Measurements from ENCODE around the gene SERINC3.

SERINC3 gene

GRCh38 chr20:44532259-44532980 lies 10.6 kb upstream of the SERINC3 start:
- DNase-seq: no peak

- no peak for DNase-seq
Measured at GRCh38 chr20:44528309-44528708, 6.4 kb upstream of the SERINC3 start.

- DNase-seq: no peak
Measured at GRCh38 chr20:44527716-44528199, 5.9 kb upstream of the SERINC3 start.

- peak; percentile 90 for DNase-seq
Measured at GRCh38 chr20:44526129-44526528, 4.3 kb upstream of the SERINC3 start.

GRCh38 chr20:44523746-44524145 lies 1.9 kb upstream of the SERINC3 start:
- no peak for DNase-seq

GRCh38 chr20:44522841-44523240 lies 971 bp upstream of the SERINC3 start:
- no peak for DNase-seq

- DNase-seq: no peak
Measured at GRCh38 chr20:44520881-44521280, 989 bp downstream of the SERINC3 start.

GRCh38 chr20:44518248-44518647 lies 3.6 kb downstream of the SERINC3 start:
- DNase-seq: no peak

GRCh38 chr20:44517454-44517853 lies 4.4 kb downstream of the SERINC3 start:
- no peak for DNase-seq

- no peak for DNase-seq
Measured at GRCh38 chr20:44516491-44516890, 5.4 kb downstream of the SERINC3 start.

GRCh38 chr20:44513871-44514270 lies 8.0 kb downstream of the SERINC3 start:
- DNase-seq: no peak

- DNase-seq: no peak
Measured at GRCh38 chr20:44509762-44510161, 12.1 kb downstream of the SERINC3 start.

- DNase-seq: no peak
Measured at GRCh38 chr20:44504402-44505307, 17.2 kb downstream of the SERINC3 start.

- no peak for DNase-seq
Measured at GRCh38 chr20:44502968-44503367, 18.9 kb downstream of the SERINC3 start.

GRCh38 chr20:44501448-44501847 lies 20.4 kb downstream of the SERINC3 start:
- no peak for DNase-seq

- no peak for DNase-seq
Measured at GRCh38 chr20:44500221-44500620, 21.6 kb downstream of the SERINC3 start.

- no peak for DNase-seq
Measured at GRCh38 chr20:44497761-44498160, 24.1 kb downstream of the SERINC3 start.

- DNase-seq: peak; percentile 77
Measured at GRCh38 chr20:44496976-44497375, 24.9 kb downstream of the SERINC3 start.

- DNase-seq: peak; percentile 81
Measured at GRCh38 chr20:44495802-44496481, 25.9 kb downstream of the SERINC3 start.

GRCh38 chr20:44495257-44495656 lies 26.6 kb downstream of the SERINC3 start:
- DNase-seq: no peak

GRCh38 chr20:44494681-44495080 lies 27.2 kb downstream of the SERINC3 start:
- no peak for DNase-seq

- DNase-seq: no peak
Measured at GRCh38 chr20:44494266-44494665, 27.6 kb downstream of the SERINC3 start.

- DNase-seq: no peak
Measured at GRCh38 chr20:44491635-44492395, 30.1 kb downstream of the SERINC3 start.

All from islet precursor cell (in vitro differentiated cells).